WTC11 (cell line): ENCODE results near the gene RHBDD2.

Experiments
- CTCF ChIP-seq: fragments of 200-600 bp; IDR thresholded peaks from 2 replicates; pipeline ENCODE4 v1.8.0; 2022; ENCODE audit warnings: antibody characterized with exemption
- ESRRA ChIP-seq: sonication (generic); formaldehyde crosslinking; IDR thresholded peaks from 2 replicates; pipeline ENCODE4 v1.8.1; 2022; ENCODE audit warnings: mild to moderate bottlenecking, missing genetic modification reagents, borderline replicate concordance
- MAX ChIP-seq: sonication (generic); formaldehyde crosslinking; IDR thresholded peaks from 2 replicates; pipeline ENCODE4 v1.8.0; 2022; ENCODE audit warnings: mild to moderate bottlenecking, missing genetic modification reagents
- MXD4 ChIP-seq: fragments of 250-450 bp; sonication (Bioruptor Pico); IDR thresholded peaks from 2 replicates; pipeline ENCODE4 v1.8.0; 2021; ENCODE audit warnings: mild to moderate bottlenecking, moderate library complexity, borderline replicate concordance
- NFYB ChIP-seq: sonication (generic); formaldehyde crosslinking; conservative IDR thresholded peaks from 2 replicates; pipeline ENCODE4 v1.8.0; 2022; ENCODE audit warnings: low read depth, missing genetic modification reagents
- NR2C2 ChIP-seq: sonication (generic); formaldehyde crosslinking; IDR thresholded peaks from 2 replicates; pipeline ENCODE4 v1.8.0; 2022; ENCODE audit warnings: mild to moderate bottlenecking, missing genetic modification reagents
- SMAD3 ChIP-seq: sonication (generic); formaldehyde crosslinking; IDR thresholded peaks from 2 replicates; pipeline ENCODE4 v1.8.0; 2022; ENCODE audit warnings: missing genetic modification reagents, mild to moderate bottlenecking, borderline replicate concordance
- SP1 ChIP-seq: sonication (generic); formaldehyde crosslinking; conservative IDR thresholded peaks from 2 replicates; pipeline ENCODE4 v1.8.1; 2022; ENCODE audit warnings: missing genetic modification reagents
- ZNF232 ChIP-seq: sonication (generic); formaldehyde crosslinking; IDR thresholded peaks from 2 replicates; pipeline ENCODE4 v1.8.0; 2022; ENCODE audit warnings: mild to moderate bottlenecking, missing genetic modification reagents

GRCh38 chr7:75879771-75880184 lies 944 bp downstream of the RHBDD2 start:
- TF ChIP-seq CTCF (no peak), SP1 (CRISPR knock-in tag) (no peak), ZNF232 (CRISPR knock-in tag) (no peak), NR2C2 (CRISPR knock-in tag) (no peak), MXD4 (CRISPR knock-in tag) (no peak), NFYB (CRISPR knock-in tag) (no peak), ESRRA (no peak), MAX (no peak), SMAD3 (no peak)
